Measurements from ENCODE around the gene PM20D1. TPM values are rescaled to one million over a fixed set of nuclear protein-coding genes. Genes with fewer than 3 reads are reported as not detected.

The PM20D1 gene
- total and polyA plus RNA-seq, 8 donors = 0.45 to 12.3 (median 2.7) TPM; not detected in 2

GRCh38 chr1:205797168-205797567 lies 52.8 kb downstream of the PM20D1 start:
- intact Hi-C loops (cut with DNase I; ENCODE audit: low total_unique reads) = loop anchor here (10.0 kb wide), 2 partner anchors 118 to 178 kb away; no protein-coding TSS in a partner anchor
- H3K4me3 ChIP-seq = no peak overlapping the region
- TF ChIP-seq POLR2AphosphoS5 (IDR thresholded peaks at IDR 0.05) (no peak), CTCF (IDR thresholded peaks at IDR 0.05) (no peak), EP300 (IDR thresholded peaks at IDR 0.05) (no peak), POLR2A (IDR thresholded peaks at IDR 0.05) (no peak)
- WGBS, 5 donors = 89 to 100% (median 92%) methylated on average over 1 to 2 of the region's 2 CpGs
- peaks cover 21 to 38% (median 27%) of the 10 kb centered on the region in 4 donors for H3K4me1 ChIP-seq
- no peak for DNase-seq
- no peaks in the 10 kb centered on the region for H3K27me3 ChIP-seq
- H3K36me3 ChIP-seq = peaks cover 74 to 87% (median 86%) of the 10 kb centered on the region in 4 donors
- H3K9me3 ChIP-seq = no peaks in the 10 kb centered on the region
- no peak overlapping the region for H3K27ac ChIP-seq

GRCh38 chr1:205794011-205794730 lies 55.8 kb downstream of the PM20D1 start:
- Histone ChIP-seq H3K4me1 (peaks cover 0 to 10% (median 3%) of the 10 kb centered on the region in 4 donors), H3K27ac (no peak overlapping the region), H3K36me3 (peaks cover 61 to 100% (median 97%) of the 10 kb centered on the region in 4 donors), H3K9me3 (no peaks in the 10 kb centered on the region), H3K27me3 (no peaks in the 10 kb centered on the region), H3K4me3 (no peak overlapping the region)
- DNase-seq = no peak
- WGBS, 5 donors = 66 to 74% (median 70%) methylated on average over 5 of the region's 5 CpGs
- TF ChIP-seq POLR2AphosphoS5 (IDR thresholded peaks at IDR 0.05) = no peak
- intact Hi-C loops (cut with DNase I; ENCODE audit: low total_unique reads) = loop anchor here (10.0 kb wide), 2 partner anchors 121 to 181 kb away; no protein-coding TSS in a partner anchor

- no peak for DNase-seq
- no peak for TF ChIP-seq EP300 (IDR thresholded peaks at IDR 0.05)
- TF ChIP-seq CTCF (IDR thresholded peaks at IDR 0.05) = no peak
- no peak for TF ChIP-seq POLR2AphosphoS5 (IDR thresholded peaks at IDR 0.05)
- no peak for TF ChIP-seq POLR2A (IDR thresholded peaks at IDR 0.05)
- Histone ChIP-seq H3K27ac (no peak overlapping the region), H3K9me3 (no peaks in the 10 kb centered on the region), H3K4me3 (no peak overlapping the region), H3K36me3 (peaks cover 51 to 90% (median 86%) of the 10 kb centered on the region in 4 donors), H3K27me3 (no peaks in the 10 kb centered on the region), H3K4me1 (no peaks in the 10 kb centered on the region)
- intact Hi-C loops (cut with DNase I; ENCODE audit: low total_unique reads) = loop anchor here (10.0 kb wide), 2 partner anchors 122 to 182 kb away; no protein-coding TSS in a partner anchor
- 61 to 82% (median 72%) methylated on average over 6 of the region's 6 CpGs for WGBS, 5 donors
Observed at GRCh38 chr1:205792961-205793673, 56.8 kb downstream of the PM20D1 start.

GRCh38 chr1:205792481-205792881 lies 57.5 kb downstream of the PM20D1 start:
- Histone ChIP-seq H3K4me1 (no peaks in the 10 kb centered on the region), H3K27me3 (no peaks in the 10 kb centered on the region), H3K27ac (no peak overlapping the region), H3K4me3 (no peak overlapping the region), H3K9me3 (no peaks in the 10 kb centered on the region), H3K36me3 (peaks cover 45 to 83% (median 80%) of the 10 kb centered on the region in 4 donors)
- DNase-seq = no peak
- intact Hi-C loops (cut with DNase I; ENCODE audit: low total_unique reads) = loop anchor here (10.0 kb wide), 2 partner anchors 122 to 182 kb away; no protein-coding TSS in a partner anchor
- TF ChIP-seq POLR2A (IDR thresholded peaks at IDR 0.05) = no peak
- no peak for TF ChIP-seq CTCF (IDR thresholded peaks at IDR 0.05)
- no peak for TF ChIP-seq EP300 (IDR thresholded peaks at IDR 0.05)
- no peak for TF ChIP-seq POLR2AphosphoS5 (IDR thresholded peaks at IDR 0.05)
- 58 to 84% (median 74%) methylated on average over 8 of the region's 8 CpGs for WGBS, 5 donors
